Gastrocnemius medialis (tissue), 4 donors: ENCODE measurements around the gene PLA2G2F. TPM values are rescaled to one million over a fixed set of nuclear protein-coding genes. Genes with fewer than 3 reads are reported as not detected.

Experiments used
- ATAC-seq, 2 donors: fragments of 150-250 bp; one replicate each; pipeline ENCODE4 v1.9.1; 2016
- DNase-seq, 2 donors: peaks; one replicate each; pipeline ENCODE4 v3.0.0-alpha.2; 2019
- H3K27ac ChIP-seq, 4 donors: fragments of 200-600 bp; sonication (generic); 1 replicate in 1 of 4; 2 replicates in 3 of 4; pipeline ENCODE4 v1.5.1; 2016 to 2018; ENCODE audit warnings: mild to moderate bottlenecking in 2 of 4, moderate library complexity in 1 of 4
- H3K27me3 ChIP-seq, 3 donors: fragments of 200-600 bp; sonication (generic) in 2 of 3; 1 replicate in 1 of 3; 2 replicates in 2 of 3; pipeline versions ENCODE4 v1.5.1 to v1.6.0; 2016 to 2019; ENCODE audit warnings: mild to moderate bottlenecking in 1 of 3, moderate library complexity in 1 of 3
- H3K36me3 ChIP-seq, 2 donors: fragments of 200-600 bp; sonication (generic) in 1 of 2; one replicate each; pipeline ENCODE4 v1.5.1; 2017 to 2018
- H3K4me1 ChIP-seq, 2 donors: fragments of 200-600 bp; sonication (generic) in 1 of 2; one replicate each; pipeline ENCODE4 v1.5.1; 2016 to 2017; ENCODE audit warnings: mild to moderate bottlenecking in 2 of 2
- H3K4me3 ChIP-seq, 4 donors: fragments of 200-600 bp; sonication (generic) in 3 of 4; 1 replicate in 1 of 4; 2 replicates in 3 of 4; pipeline ENCODE4 v1.5.1; 2016 to 2019; ENCODE audit warnings: mild to moderate bottlenecking in 2 of 4
- H3K9me3 ChIP-seq, 3 donors: fragments of 200-600 bp; sonication (generic) in 2 of 3; 1 replicate in 1 of 3; 2 replicates in 2 of 3; pipeline ENCODE4 v1.5.1; 2016 to 2019
- CTCF ChIP-seq, 5 experiments: fragments of 450-650 bp in 3 of 5; fragments of 200-600 bp in 2 of 5; sonication (generic) in 2 of 5; IDR thresholded peaks in 4 of 5; conservative IDR thresholded peaks in 1 of 5; 1 replicate in 4 of 5; 2 replicates in 1 of 5; pipeline ENCODE4 v1.5.1; 2016 to 2019; ENCODE audit warnings: antibody characterized with exemption in 5 of 5, mild to moderate bottlenecking in 3 of 5, moderate library complexity in 3 of 5
- POLR2A ChIP-seq, 2 donors: fragments of 450-650 bp; IDR thresholded peaks; one replicate each; pipeline ENCODE4 v1.6.1; 2017; ENCODE audit warnings: antibody characterized with exemption in 2 of 2, mild to moderate bottlenecking in 2 of 2, moderate library complexity in 2 of 2
- in situ Hi-C, 4 donors: fragments of 200-750 bp; cut with MboI; loops; one replicate each; pipeline versions ENCODE4 v1.15.0 to v1.8.0; 2017; ENCODE audit warnings: low sequenced_read_pairs in 4 of 4
- intact Hi-C: fragments of 100-400 bp; cut with DNase I; formaldehyde crosslinking; loops from one replicate; pipeline ENCODE4 v1.15.1; 2023; ENCODE audit warnings: low total_unique reads
- total RNA-seq, 4 donors: library from RNA; depleted of rRNA; stranded (reverse); fragments of >200 nt; gene quantifications; one replicate each; pipeline versions ENCODE4 v1.1.0 to v1.2.3, GENCODE V29; 2016

PLA2G2F gene
- total RNA-seq, 4 donors from 2014 or later: not detected

GRCh38 chr1:20183616-20184271, 44.6 kb downstream of the PLA2G2F start:
- peaks cover 5 to 12% of the 10 kb centered on the region in 2 donors for H3K4me1 ChIP-seq
- H3K27ac ChIP-seq: no peak overlapping the region
- H3K9me3 ChIP-seq: no peaks in the 10 kb centered on the region
- ATAC-seq (no peak), DNase-seq (no peak)
- H3K27me3 ChIP-seq: peaks cover 6 to 38% (median 22%) of the 10 kb centered on the region in 3 donors
- no peak overlapping the region for H3K4me3 ChIP-seq
- no peaks in the 10 kb centered on the region for H3K36me3 ChIP-seq
- TF ChIP-seq CTCF (IDR thresholded peaks at IDR 0.05 in 4 of 5, conservative IDR thresholded peaks at IDR 0.05 in 1 of 5): no peak
- no peak for TF ChIP-seq POLR2A (IDR thresholded peaks at IDR 0.05)
- in situ Hi-C loops (no loop called here), intact Hi-C loops (no loop called here)

- Histone ChIP-seq H3K27me3 (peaks cover 6 to 41% (median 22%) of the 10 kb centered on the region in 3 donors), H3K4me1 (peaks cover 3 to 8% of the 10 kb centered on the region in 2 donors), H3K36me3 (no peaks in the 10 kb centered on the region), H3K27ac (no peak overlapping the region), H3K4me3 (no peak overlapping the region), H3K9me3 (no peaks in the 10 kb centered on the region)
- ATAC-seq (no peak), DNase-seq (no peak)
- intact Hi-C loops: no loop called here
- in situ Hi-C loops: no loop called here
- no peak for TF ChIP-seq POLR2A (IDR thresholded peaks at IDR 0.05)
- no peak for TF ChIP-seq CTCF (IDR thresholded peaks at IDR 0.05 in 4 of 5, conservative IDR thresholded peaks at IDR 0.05 in 1 of 5)
Measured at GRCh38 chr1:20184481-20184900, 45.4 kb downstream of the PLA2G2F start.

GRCh38 chr1:20184997-20185833, 46.1 kb downstream of the PLA2G2F start:
- no peak for TF ChIP-seq POLR2A (IDR thresholded peaks at IDR 0.05)
- no peak for TF ChIP-seq CTCF (IDR thresholded peaks at IDR 0.05 in 4 of 5, conservative IDR thresholded peaks at IDR 0.05 in 1 of 5)
- Histone ChIP-seq H3K36me3 (no peaks in the 10 kb centered on the region), H3K4me3 (peak overlapping the region in 3 of 4 donors; percentile 28 to 49 (median 38)), H3K9me3 (no peaks in the 10 kb centered on the region), H3K27me3 (peaks cover 6 to 41% (median 22%) of the 10 kb centered on the region in 3 donors), H3K4me1 (peaks cover 7 to 8% of the 10 kb centered on the region in 2 donors), H3K27ac (peak overlapping the region in 1 of 4 donors; percentile 18)
- intact Hi-C loops: no loop called here
- in situ Hi-C loops: no loop called here
- no peak for ATAC-seq
- DNase-seq: no peak

- Histone ChIP-seq H3K36me3 (no peaks in the 10 kb centered on the region), H3K4me3 (peak within 1 kb of the TSS; percentile 25 to 49 (median 33)), H3K9me3 (no peaks in the 10 kb centered on the region), H3K4me1 (peaks cover 7 to 8% of the 10 kb centered on the region in 2 donors), H3K27ac (peak within 1 kb of the TSS in 1 of 4 donors; percentile 69), H3K27me3 (peaks cover 6 to 41% (median 22%) of the 10 kb centered on the region in 3 donors)
- intact Hi-C loops: no loop called here
- TF ChIP-seq CTCF (IDR thresholded peaks at IDR 0.05 in 4 of 5, conservative IDR thresholded peaks at IDR 0.05 in 1 of 5): no peak
- TF ChIP-seq POLR2A (IDR thresholded peaks at IDR 0.05): no peak
- ATAC-seq: peak in 1 of 2 donors; percentile 31
- DNase-seq: peak in 1 of 2 donors; percentile 21
- in situ Hi-C loops: no loop called here
Measured at GRCh38 chr1:20185834-20186782, 47.0 kb downstream of the PLA2G2F start, which contains the start of the genes PLA2G2C and UBXN10. PLA2G2C (minus strand) TSS chr1:20186518; CDS start chr1:20177363, 9,155 bp downstream. UBXN10 (plus strand) TSS chr1:20186096; CDS start chr1:20190562, 4,466 bp downstream.
